Retinal pigment epithelial cell (primary cell): Measurements from ENCODE around the gene PLD3.

ENCODE experiments used
- DNase-seq: peaks from one replicate; pipeline ENCODE4 v3.0.0-alpha.2; 2010; ENCODE audit warnings: low read depth
- H3K4me3 ChIP-seq: 2 replicates; pipeline ENCODE4 v1.5.1; 2011; ENCODE audit warnings: mild to moderate bottlenecking, low read length, control low read depth, moderate library complexity
- TF ChIP-seq, protein P1 (sequence below): conservative IDR thresholded peaks from 2 replicates; pipeline ENCODE4 v1.5.1; 2011; ENCODE audit warnings: low read depth, low read length, control low read depth, inconsistent platforms

The PLD3 gene

DNA sequence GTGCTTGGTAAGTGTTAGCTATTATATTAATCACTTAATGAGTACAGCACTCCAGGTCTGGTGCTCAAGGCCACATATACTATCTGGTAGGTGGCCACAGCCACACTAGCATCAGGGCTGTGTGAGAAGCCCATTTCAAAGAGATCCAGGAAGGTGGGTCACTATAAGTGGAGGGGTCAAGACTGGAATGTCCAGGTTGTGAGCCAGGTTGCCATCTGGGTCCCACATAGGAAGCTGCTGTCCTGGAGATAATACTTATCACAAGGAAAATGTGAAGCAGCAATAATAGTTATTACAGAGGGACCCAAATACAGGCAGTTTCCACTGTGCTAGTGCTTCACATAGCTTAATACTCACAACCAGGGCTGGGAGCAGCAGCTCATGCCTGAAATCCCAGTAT lies 13.4 kb upstream of the PLD3 start:
- TF ChIP-seq, protein P1, sequence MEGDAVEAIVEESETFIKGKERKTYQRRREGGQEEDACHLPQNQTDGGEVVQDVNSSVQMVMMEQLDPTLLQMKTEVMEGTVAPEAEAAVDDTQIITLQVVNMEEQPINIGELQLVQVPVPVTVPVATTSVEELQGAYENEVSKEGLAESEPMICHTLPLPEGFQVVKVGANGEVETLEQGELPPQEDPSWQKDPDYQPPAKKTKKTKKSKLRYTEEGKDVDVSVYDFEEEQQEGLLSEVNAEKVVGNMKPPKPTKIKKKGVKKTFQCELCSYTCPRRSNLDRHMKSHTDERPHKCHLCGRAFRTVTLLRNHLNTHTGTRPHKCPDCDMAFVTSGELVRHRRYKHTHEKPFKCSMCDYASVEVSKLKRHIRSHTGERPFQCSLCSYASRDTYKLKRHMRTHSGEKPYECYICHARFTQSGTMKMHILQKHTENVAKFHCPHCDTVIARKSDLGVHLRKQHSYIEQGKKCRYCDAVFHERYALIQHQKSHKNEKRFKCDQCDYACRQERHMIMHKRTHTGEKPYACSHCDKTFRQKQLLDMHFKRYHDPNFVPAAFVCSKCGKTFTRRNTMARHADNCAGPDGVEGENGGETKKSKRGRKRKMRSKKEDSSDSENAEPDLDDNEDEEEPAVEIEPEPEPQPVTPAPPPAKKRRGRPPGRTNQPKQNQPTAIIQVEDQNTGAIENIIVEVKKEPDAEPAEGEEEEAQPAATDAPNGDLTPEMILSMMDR, result no peak
- no peak for DNase-seq
- no peak overlapping the region for H3K4me3 ChIP-seq

DNA sequence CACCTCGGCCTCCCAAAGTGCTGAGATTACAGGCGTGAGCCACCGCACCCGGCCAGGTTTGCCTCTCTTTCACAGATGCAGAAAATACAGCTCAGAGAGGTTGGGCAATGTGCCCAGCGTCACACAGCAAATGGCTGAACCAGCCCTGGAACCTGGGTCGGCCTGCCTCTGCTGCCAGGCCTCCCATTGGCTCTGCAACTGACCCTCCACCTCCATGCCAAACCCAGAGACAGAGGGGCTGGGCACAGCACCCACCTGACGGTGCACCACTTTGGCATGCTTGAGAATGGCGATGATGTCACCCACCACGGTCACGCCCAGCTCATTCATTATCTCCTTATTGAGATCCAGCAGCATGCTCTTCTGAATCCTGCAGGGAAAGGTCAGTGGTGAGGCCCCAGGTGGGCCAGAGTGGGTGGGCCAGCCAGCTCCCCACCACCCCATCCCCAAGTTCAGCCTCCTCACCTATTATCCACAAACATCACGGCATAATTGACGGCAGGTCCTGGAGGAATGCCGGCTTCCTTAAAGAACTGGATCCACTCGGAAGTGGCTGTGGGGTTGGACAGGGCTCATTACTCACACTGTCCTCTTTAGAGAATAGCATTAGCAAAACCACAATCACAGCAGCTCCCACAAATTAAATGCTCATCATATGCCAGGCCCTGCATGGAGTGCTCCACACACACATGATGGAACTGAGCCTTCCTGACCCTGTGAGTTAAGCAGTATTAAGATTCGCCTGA lies 12.5 kb upstream of the PLD3 start:
- H3K4me3 ChIP-seq, result no peak overlapping the region
- TF ChIP-seq, protein P1, result no peak
- no peak for DNase-seq

DNA sequence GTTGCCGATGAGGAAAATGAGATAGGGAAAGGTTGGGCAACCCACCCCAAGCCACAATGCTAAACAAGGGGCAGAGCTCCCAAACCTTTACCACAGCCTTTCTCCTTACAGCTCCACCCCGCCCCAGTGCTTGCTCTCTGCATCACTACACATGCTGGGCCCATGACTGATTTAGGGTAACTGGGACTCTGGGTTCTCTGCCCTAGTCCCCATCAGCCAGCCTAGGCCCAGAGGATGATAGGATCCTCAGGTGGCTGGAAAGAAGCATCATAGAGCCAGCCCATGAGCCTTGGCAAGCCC lies 11.9 kb upstream of the PLD3 start:
- TF ChIP-seq, protein P1, result no peak
- no peak for DNase-seq
- no peak overlapping the region for H3K4me3 ChIP-seq

DNA sequence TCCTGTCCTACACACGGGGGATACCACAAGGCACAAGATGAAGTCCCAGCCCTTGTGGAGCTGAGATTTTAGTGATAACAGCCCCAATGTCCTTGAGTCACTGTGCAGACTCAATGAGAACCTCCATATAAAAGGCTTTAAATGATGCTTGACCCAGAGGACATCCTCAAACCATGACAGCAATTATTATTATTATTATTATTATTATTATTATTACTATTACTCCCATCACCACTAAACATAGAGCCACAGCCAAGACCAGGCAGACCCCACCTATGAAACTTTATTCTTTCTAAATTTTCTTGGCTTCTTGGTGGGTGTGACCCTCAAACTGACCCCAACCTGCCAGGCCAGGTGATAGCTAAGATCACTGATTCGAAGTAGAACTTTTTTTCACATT lies 11.4 kb upstream of the PLD3 start:
- no peak overlapping the region for H3K4me3 ChIP-seq
- TF ChIP-seq, protein P1, result no peak
- DNase-seq, result no peak

DNA sequence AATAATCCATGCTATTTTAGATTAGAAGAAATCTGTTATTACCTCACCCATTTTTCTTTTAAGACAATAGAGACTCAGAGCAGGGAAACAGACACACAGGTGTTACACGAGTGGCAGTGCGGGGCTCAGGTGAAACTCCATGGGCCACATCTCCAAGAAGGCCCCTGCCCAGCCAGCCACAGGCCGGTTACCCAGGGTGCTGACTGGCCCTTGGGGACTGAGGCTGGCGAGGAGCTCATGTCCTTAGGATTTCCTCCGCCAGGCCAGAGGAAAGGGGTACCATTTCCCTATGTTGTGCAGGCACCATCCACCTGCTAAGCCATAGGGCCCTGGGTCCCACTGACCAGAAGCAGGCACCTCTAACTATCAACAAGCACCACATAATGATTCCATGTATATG lies 10.9 kb upstream of the PLD3 start:
- DNase-seq, result no peak
- H3K4me3 ChIP-seq, result no peak overlapping the region
- TF ChIP-seq, protein P1, result no peak

DNA sequence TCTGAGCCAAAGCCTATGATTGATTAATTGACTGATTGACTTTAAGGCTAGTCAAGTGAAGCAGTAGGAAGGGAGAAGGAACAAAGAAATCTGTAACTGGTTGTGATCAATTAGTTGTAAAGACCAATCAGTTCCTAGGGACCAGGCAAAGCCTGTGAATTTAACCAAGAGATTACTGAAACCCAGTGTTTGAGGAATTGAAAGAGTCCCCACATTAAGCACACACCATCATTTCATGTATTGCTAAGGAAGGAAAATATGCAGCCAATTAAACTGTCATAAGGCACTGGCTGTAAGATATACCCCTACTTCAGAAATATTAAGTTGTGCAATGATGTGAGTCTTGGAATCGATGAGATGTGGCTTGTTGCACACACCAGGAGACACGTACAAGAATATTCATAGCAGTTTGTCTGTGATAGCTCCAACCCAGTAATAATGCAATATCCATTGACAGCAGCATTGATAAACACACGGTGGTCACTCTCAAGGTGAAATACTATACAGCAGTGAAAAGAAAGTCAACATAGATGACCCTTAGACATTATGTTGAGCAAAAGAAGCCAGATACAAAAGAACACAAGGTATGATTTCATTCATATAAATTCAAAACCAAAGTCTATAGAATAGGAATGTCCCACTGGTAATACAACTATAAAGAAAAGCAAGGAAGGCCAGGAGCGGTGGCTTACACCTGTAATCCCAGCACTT lies 9.3 kb upstream of the PLD3 start:
- no peak for DNase-seq
- no peak overlapping the region for H3K4me3 ChIP-seq
- TF ChIP-seq, protein P1, result no peak
